NCI-H510A (cell line): ENCODE measurements around the gene IL25.

Experiments used
- DNase-seq: peaks from one replicate; lab custom pipeline; 2025; lab: John Stamatoyannopoulos, UW

IL25 gene

DNA sequence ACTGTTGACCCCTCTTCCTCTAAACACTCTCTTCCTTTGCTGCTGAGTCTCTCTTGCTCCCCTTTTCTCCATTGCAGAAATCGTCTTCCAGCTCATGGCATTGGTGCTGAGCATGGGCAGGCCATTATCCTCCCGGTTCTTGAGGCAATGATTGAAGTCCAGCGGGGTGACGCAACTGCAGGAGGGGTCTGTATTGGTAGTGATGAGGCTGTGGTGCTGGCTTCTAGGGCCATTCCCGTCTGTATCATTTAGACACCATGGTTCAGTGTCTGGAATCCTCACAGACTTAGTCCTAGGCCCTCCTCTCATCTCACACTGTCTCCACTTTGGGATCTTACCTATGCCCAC lies 19.2 kb upstream of the IL25 start:
- no peak for DNase-seq

DNA sequence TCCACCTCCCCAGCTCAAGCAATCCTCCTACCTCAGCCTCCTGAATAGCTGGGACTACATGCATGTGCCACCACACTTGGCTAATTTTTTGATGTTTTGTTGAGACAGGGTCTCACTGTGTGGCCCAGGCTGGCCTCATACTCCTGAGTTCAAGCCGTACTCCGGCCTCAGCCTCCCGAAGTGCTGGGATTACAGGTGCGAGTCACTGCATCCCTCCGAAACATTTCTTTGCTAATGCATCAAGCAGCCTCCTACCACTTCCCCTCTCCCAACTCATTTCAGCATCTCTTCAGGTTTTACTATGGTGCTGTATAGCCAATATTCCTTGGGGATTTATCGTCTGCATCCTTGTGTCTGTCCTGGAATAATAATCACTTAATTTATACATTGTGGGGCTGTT lies 17.6 kb upstream of the IL25 start:
- DNase-seq, result no peak

DNA sequence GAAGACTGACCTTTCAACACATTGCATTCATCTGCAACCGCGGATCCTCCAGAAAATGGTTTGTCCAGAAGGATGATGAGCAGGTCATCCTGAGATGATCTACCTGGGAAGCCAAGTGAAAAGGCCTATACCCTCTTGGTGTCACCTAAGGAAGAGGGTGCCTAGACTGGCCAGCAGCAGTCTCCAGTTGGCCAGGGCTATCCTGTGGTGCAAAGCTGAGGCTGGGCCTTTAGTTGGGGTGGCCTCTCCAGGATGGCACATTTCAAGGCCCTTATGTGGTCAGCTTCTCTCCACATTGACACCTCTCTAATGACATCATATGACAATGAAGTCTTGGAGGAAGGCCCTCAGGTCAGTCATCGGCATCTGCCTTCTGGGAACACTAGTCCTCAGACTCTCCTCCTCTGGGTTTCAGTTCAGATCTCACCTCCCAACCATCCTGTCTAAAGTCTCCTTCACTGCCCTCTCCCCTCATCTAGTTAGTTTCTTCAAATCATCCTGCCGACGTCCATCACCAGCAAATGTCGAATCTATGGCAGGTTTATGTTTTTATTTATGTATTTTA lies 16.7 kb upstream of the IL25 start:
- DNase-seq, result no peak

DNA sequence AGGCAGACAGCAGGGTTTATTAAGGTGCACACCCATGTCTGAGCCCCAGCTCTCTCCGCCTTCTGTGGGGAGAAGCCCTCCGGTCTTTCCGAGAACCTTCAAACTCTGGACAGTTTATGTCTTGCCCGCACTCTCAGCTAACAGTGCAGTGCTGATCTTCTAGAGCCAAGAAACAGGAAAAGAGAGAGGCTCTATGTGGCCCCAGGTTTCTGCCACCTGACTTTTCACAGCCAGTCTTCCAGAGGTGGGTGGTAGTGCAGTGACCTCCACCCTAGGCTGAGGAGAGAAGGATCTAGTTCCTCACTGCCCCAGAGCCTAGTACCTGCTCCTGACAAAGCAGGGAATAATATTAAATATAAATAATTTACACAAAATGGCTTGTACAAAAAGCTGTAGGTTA lies 15.9 kb upstream of the IL25 start:
- no peak for DNase-seq

DNA sequence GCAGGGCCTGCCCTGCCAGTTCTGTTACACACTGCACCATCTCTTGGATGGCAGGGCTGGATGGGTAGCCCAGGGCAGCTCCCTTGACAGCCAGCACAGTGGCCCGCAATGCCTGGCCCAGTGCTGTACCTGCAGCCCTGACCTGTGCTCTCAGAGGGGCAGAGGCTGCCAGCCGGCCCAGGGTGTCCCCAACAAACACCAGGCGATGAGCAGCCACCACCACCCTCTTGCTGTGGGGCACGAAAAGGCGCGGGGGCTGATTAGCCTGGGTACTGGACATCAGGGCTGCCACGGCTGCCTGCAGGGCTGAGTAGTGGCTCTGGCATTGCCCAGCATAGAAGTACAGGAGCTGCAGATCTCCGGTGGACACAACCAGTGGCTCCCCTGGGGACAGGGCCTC lies 15.3 kb upstream of the IL25 start:
- DNase-seq, result no peak

DNA sequence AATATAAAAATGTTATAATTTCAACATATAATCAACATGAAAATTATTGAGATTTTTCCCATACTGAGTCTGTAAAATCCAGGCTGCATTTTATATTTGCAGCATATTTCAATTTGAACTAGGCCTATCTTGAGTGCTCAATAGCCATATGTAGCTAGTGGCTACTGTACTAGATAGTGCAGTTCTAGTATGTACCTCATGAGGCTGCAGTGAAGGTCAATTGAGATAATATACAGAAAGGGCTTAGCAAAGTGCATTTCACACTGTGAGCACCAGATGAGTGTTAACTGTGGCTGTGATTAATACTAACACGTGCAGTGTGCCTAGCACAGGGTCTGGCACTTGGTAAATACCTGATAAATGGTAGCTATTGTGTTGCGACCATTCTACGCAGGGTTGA lies 14.6 kb upstream of the IL25 start:
- no peak for DNase-seq

DNA sequence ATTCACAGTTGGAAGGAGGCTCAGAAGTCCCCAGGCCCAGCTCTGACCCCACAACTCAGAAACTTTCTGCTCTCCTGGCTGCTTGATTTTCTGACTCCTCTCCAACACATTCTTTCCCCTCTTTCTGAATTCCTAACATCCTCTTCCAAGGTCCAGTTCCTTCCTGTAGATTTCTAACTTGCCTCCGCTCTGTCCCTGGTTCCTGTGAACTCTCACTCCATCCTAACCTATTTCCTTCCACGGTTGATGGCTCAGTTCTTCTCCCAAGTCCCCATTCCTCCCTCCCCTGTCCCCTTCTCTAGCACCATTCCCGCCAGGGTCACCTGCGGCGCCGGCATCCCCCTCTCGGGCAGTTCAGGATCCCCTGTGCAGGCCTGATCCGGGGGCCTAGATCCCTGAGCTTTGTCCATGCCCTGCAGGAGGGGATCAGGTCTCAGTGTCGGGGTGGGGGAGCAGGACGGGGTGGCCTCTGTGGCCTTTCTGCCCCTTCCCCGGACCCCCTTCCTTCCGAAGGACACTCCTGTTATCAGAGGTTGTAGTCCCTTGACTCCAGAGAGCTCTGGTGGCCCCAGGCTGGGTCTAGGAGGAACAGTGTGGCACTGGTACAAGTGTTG lies 13.9 kb upstream of the IL25 start:
- no peak for DNase-seq

DNA sequence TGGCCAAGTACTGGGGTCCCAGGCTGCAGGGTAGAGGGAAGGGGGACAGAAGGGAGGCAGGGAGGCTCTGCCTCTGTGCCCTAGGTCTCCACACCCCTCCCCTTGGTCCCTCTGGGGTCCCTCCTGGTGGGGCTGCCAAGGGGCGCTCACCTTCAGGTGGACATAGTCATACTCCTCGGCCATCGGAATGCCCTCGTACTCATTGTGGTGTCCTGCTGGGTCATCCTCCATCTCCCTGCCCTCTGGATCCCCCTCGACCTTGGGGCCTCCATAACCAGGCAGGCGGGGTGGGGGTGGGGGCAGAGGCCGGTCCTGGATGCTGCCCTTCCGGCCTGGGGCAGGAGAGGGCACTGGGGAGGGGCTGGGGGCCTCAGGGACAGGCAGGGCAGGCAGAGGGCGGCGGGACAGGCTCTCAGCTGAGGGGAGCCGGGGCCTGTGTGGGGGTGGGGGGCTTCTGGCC lies 13.4 kb upstream of the IL25 start:
- DNase-seq, result no peak

DNA sequence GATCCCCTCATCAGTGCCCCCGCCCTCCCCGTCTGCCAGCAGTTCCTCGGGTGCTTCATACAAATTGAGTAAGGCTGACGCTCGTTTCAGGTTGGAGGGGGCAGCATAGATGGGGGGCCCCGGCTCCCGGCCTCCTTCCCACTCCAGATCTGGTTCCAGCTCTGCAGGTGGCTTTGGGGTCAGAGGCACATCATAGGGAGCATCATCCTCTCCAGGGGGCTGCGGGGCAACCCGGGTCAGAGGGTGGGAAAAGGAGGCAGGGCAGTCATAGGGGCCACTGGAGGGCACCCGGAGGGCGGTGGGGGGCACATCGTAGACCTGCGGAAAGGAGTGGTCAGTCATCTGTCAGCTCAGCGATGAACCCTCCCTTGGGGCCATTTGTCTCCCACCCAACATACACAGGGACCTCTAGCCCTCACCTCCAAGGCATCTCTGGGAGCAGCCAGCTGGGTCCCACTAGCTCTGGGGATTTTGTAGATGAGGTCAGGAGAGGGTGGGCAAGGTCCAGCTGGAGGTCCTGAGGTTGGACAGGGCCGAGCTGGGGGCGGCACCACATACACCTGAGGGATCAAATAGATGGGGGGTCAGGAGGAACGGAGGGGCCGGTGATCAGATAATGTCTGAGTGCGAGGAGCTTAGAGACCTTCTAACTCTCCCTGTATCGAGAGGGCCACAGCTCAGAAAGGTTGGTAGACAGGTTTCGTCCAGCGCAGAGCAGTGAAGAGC lies 12.7 kb upstream of the IL25 start:
- DNase-seq, result no peak

DNA sequence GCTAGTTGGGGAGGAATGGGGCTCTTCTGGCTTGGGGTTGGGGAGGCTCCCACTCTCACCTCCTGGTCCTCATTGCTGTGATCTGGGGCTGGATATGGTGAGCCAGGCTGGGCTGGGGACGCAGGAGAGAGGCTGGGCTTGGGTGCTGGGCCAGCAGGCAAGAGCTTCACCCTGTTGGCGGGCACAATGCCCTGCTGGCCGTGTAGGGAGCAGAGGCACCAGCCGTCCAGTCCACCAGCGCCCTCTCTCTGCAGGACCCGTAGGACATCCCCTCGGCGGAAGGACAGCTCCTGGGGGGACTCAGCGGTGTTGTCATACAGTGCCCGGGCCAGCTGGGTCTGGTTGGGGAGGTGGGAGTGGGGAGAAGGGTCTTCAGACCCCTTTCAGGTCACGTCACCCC lies 12.1 kb upstream of the IL25 start:
- no peak for DNase-seq

DNA sequence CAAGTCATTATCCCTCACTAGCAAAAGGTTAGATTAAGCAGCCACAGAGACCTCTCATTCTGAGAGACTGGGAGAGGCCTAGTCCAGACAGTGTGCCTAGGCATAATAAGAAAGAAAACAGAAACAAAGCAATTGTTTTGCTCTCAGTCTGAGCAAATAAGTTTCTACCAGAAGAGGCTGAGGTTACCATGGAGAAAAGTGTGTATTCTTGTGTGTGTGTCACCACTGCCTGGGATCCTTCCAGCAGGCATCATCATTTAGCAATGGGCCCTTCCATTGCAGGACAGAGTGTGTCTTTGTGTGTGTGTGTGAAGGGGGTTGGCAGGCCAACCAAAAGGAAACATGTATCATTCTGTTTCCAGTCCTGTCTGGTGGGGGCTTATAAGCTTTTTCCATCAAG lies 11.3 kb upstream of the IL25 start:
- DNase-seq, result no peak

DNA sequence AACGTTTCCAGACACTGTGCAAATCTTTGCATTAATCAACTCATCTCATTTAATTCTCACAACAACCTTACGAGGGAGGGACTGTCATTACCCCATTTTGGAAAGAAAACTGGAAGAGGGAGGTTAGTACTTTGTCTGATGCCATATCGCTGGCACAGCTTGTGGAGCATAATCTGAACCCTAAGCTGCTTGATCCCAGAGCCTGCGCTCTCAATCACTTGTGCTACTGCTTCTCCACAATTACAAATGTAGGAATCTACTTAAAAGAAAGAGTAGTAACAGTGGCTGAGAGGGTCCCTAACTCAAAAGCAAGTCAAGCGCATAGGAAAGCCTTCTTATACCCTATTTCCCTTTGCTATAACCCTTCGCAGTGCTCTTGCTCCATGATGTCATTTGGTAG lies 10.8 kb upstream of the IL25 start:
- DNase-seq, result no peak

DNA sequence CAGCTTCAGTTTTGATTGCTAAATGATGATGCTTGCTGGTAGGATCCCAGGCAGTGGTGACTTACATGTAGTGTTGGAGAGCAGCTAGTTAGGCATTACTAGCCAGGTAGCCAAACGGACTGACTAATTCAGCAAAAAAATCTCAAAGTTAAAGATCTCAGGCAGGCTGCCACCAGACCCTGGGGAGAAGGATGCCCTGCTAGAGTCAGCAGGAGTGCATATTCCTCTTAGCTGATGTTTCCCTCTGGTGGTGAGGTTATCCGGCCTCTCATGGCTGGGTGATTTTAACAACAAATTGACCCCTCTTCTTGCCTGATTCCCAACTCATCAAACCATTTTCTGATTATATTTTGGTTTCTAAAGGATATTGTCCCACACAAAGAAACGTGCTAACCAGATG lies 10.4 kb upstream of the IL25 start:
- DNase-seq, result no peak

DNA sequence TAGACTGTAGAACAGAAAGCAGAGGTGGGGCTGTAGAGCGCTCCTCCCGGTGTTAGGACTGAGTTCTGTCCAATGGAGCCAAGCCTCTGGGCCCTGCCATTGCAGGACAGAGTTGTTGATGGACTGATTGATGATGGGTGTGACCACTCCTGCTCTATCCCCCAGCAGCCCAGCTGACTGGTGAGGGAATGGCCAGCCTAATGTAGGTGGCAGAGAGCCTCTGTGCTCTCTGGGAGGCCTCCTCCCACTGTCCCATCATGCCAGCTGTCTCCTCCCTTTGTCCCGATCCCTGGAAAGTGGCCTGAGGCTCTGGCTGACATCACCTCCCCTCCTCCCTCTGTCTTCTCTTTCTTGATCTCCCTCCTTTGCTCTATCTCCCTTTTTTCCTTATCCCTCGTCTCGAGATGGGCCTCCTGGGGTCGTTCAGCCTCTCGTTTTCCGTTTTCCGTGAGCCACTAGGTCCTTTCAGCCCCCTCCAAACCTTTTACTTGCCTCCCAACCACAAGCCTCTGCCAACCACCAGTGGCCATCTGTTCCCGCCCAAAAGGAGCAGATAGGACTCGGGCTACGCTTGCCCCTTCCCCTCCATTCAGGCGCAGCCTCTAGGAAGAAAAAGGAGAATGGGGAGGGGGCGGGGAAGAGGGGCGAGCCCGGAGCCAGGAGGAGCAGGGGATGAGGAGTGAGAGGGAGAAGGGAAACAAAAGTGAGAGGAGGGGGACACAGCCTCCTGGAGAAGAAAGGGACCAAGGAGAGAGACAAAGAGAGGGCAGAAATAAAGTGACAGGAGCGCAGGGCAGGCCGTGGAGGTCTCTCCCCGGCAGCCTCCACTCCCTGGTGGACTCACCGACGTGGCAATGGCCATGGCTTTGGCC lies 8.2 kb upstream of the IL25 start:
- no peak for DNase-seq

DNA sequence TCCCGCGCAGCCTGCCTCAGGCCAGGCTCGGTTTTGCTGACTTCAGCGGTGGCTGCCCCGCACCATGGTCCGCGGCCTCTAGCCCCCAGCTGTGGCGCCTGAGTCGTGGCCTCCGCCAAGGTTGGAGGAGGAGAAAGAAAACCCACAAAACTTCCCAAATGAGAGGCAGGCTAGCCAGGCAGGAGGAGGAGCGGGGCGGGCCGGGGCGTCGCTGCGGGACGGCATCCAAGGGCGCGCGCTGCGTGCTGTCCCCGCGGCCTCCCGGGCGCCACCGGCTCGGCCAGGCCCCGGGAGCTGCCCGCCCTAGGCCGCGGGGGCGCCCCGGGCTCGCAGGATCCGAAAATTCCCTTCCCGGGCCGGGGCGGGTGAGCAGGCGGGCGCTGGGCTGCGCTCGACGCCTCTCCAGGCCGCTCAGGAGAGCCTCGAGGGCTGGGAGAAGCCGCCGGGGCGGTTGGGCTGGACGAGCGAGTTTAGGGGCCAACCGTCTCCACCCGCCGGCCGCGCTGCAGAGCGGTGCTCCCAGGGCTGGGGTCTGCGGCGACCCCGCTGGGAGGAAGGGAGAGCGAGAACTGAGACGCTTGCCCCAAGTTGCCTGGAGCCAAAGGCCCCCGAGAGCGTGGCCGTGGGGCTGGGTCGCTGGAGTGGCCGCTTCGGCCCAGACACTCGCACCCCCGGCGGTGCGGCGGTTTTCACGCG lies 7.4 kb upstream of the IL25 start, which contains the start of gene EFS:
Gene EFS, minus strand, starts transcription at position 137 of the 696 bp plus-strand sequence. CDS start 147 bp downstream, outside the sequence.
- DNase-seq, result no peak

DNA sequence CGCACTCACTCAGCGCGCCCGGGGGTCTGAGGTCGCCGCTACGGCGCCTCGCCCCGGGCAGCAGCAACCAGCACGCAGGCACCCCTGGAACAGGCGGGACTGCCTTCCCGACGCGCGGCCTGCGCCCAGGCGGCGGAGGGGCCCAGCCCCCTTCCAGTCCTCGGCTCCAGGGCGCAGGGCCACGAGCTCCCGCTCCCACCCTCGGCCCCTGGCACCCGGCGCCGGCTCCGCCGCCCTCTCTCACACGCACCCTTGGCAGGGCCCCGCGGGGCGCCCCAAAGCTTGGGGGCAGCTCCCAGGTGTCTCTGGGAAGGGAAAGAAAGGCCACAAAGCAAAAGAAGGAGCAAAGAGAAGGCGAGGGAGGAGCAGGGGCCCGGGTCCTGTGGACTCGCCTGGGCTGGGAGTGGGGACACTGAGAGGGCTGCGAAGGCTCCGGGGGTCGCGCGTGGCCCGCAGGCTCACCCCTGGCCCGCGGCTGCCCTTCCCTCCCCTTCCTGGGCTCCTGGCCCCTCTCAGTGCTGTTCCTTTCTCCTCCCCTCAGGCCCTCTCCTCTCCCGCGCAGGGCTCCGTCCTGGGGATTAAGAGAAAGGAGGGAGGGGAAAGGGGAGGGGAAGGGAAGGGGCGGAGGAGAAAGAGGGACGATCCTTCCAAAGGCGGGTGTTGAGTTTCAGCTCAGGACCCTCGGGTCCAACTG lies 6.7 kb upstream of the IL25 start:
- DNase-seq, result no peak

DNA sequence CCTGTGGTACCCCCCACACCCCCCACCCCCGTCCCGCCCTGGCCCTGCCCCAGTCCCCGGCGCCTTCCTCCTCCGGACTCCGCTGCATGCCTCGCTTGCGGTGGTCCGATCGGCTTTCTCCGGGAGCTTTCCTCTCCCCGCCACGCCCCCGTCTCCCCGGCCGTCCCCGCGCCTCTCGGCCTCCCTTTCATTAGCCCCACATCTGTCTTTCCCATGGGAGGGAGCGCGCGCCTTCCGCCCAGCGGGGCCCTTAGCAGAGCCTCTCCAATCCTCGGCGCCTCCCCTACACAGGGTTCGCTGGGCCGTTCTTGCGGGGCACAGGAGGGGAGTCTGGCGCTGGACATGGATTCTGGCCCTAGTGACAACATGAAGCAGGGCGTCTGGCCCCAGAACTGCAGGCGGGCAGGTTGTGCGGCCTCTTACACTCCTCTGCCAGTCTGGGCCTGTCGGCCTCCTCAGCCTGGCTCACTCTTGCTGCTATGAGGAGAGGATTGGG lies 6.1 kb upstream of the IL25 start:
- no peak for DNase-seq

DNA sequence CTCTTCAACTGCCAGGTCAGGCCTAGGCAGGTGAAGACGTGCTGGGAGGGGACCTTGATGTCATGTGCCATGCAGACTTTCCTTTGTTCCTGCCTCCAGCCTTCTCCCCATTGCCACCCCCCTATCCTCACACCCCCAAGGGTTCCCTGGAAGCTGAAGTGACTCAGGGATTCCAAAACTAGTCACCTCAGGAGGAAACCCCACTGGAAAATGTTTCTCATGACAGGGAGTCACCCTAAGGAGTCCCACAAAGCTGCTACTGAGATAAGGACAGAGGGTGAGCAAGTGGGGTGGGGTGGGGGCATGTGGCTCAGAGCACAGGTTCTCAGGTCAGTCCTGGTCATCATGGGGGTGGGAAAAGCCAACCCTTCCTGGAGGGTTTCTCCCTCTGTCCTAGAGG lies 2.4 kb upstream of the IL25 start:
- DNase-seq, result no peak

DNA sequence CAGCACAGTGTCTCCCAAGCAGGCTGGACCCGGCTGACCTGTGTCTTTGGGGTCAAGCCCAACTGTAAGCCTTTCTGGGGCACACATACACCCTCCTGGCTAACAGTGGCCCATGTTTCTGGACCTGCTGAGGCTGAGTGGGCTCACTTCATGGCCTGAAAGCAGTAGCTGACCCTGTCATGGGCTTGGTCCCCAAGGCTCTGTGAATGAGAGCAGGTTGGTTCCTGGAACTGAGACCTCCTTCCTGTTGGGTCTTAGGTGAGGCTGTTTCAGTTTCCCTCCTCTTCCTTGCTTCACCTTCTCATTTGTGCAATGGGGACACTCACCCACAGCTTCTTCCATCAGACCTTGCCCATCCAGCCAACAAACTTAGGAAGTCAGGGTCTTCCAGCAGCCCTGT lies 744 bp upstream of the IL25 start:
- no peak for DNase-seq

DNA sequence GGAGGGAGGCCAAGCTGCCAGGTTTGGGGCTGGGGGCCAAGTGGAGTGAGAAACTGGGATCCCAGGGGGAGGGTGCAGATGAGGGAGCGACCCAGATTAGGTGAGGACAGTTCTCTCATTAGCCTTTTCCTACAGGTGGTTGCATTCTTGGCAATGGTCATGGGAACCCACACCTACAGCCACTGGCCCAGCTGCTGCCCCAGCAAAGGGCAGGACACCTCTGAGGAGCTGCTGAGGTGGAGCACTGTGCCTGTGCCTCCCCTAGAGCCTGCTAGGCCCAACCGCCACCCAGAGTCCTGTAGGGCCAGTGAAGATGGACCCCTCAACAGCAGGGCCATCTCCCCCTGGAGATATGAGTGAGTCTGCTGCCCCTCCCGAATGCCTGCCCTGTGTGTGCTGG lies 432 bp downstream of the IL25 start:
- DNase-seq, result no peak

DNA sequence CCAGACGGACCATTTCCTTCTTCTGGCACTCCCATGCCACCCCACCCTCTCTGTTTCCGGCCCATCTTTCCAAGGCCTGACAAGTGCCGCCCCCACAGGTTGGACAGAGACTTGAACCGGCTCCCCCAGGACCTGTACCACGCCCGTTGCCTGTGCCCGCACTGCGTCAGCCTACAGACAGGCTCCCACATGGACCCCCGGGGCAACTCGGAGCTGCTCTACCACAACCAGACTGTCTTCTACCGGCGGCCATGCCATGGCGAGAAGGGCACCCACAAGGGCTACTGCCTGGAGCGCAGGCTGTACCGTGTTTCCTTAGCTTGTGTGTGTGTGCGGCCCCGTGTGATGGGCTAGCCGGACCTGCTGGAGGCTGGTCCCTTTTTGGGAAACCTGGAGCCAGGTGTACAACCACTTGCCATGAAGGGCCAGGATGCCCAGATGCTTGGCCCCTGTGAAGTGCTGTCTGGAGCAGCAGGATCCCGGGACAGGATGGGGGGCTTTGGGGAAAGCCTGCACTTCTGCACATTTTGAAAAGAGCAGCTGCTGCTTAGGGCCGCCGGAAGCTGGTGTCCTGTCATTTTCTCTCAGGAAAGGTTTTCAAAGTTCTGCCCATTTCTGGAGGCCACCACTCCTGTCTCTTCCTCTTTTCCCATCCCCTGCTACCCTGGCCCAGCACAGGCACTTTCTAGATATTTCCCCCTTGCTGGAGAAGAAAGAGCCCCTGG lies 3.1 kb downstream of the IL25 start:
- no peak for DNase-seq
